Ramos (cell line): ENCODE measurements around the gene SETD3.

ENCODE experiments used
- in situ Hi-C: fragments of 300-500 bp; cut with MboI; formaldehyde crosslinking; loops from one replicate; pipeline ENCODE4 v1.14.3; 2022; ENCODE audit warnings: low sequenced_read_pairs; ENCODE audit not compliant: unreplicated experiment

The SETD3 gene

DNA sequence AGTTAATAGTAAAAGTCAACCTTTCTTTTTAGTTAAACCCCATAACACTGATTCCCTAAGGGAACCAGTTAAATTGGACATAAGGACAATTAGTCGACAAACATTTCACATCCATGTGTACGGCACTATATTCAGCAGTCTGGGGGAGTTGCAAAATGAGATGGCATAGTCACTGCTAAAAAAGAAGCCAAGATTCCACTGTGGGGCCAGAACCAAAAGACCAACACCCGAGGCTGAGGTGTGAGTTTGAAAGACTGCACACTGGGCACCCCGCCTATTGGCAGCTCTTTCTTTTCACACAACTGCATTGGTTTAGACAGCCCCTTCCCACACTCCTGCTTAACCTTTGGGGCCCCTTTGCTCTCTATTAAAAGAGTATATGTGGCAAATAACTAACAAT lies 16.7 kb downstream of the SETD3 start:
- in situ Hi-C loops = no loop called here

DNA sequence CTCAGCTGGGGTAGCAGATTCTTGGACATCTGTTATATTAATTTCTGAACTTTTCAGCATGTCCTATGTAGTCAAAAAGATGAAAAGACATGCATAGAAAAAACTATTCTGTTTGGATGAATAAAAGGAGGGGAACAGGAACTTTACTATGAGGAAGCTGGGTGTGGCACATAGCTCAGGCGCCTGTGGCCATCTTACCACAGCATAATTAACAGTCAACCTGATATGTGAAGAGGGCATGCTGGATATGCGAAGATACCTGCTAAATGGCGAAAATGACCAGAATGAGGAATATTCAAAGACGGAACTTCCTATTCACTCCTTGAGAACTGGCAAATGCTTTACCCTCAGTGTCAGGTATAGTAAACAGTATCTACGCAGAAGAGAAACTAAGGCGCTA lies 18.4 kb downstream of the SETD3 start:
- in situ Hi-C loops = no loop called here

DNA sequence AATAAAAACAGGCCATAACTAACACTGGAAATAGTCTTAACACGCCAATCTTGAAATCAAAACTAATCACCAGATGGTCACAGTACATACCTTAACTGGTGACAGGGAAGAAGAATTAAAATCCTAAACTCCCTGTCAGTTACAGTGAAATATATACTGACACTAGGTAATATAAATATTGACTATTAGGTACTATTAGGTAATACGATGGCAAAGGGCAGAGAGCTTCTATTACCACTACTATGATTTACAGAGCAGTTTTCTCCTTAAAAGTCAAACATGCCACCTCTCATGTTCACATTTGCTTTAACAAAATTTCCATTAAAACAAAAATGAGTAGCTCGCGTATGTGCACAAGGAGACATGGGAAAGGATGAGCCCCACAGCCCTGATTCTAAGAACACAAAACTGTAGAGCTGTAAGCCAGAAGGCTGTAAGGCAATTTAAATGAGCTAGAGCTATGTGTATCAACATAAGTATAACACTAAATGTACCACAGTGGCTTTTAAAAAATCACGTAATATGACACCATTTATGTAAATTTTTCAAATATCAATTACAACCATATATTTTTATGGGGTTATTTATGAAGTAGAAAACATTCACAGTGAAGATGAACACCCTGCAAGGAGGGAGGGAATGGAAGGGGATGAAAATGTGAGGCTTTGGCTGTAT lies 19.1 kb downstream of the SETD3 start:
- in situ Hi-C loops = no loop called here

DNA sequence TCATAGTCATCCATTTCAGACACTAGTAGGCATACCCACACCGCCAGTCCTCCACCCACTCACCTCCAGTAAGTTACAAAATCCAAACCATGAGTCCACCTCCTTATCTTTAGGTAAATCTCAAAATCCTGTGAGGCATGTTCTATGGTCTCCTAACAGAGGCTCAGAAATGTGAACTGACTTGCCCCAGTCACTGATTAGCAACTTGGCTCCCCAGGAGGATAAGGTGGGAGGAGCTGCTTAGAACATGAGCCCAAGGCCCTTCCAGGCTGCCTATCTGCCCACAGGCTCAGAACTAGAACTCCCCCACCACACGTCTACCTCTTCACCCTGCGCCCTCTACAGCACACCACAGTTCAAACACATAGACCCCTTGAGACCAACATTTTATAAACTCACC lies 19.9 kb downstream of the SETD3 start:
- in situ Hi-C loops = no loop called here

DNA sequence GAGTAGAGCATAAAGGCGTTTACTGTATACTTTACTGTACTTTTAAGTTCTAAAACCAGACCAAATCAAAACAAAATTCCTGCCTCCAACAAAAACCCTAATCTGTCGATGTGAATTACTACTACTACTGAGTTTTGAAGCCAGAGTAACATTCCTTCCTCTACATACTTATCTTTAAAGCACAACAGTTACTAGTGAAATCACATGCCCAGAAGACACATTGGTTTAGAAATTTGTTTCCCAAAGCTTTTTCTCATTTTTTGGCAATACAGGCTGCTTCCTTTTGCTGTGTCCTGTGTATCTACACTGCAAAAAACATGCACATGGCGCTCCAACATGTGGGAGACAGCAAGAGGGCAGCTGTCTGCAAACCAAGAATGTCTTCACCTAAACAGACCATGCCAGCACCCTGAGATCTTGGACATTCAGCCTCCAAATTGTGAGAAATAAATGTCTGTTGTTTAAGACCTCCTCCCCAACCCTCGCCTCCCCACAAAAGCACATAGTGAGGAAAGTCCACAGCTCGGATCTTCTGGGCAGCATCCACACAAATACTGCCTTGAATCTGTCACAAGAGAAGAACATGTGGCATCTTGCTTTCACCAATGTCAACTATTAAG lies 21.1 kb downstream of the SETD3 start:
- in situ Hi-C loops = no loop called here

DNA sequence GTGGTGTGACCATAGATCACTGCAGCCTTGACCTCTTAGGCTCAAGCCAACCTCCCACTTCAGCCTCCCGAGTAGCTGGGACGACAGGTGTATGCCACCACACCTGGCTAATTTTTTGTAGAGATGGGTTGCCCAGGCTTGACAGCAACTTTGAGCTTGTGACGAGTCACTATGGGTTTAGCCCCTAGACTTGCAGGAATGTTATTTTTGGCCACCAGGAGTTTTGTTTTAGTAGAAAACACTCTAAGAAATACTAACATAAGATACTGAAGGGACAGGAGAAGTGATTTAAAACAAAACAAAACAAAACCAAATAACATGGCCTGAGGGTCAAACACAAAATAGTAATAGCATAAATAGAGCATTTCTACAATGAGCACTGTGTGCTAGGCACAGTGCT lies 26.4 kb downstream of the SETD3 start:
- in situ Hi-C loops = no loop called here

DNA sequence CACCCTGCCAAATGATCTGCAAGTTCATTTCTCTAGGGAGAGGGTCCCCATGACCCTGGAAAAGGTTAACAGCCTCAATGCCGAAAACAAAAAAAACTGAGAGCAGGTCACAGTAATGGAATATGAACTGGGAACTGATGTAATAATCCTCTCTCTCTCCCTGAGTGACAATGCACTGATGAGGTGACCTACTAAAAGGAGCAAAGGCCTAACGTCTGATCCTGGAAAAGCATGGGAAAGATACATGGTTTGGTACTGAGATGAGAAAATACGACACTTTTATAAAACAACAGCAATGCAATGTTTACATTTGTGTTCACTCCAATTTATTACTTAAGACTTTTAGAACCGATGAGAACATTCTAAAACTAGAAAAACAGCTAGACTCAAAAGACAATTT lies 27.7 kb downstream of the SETD3 start:
- in situ Hi-C loops = no loop called here

DNA sequence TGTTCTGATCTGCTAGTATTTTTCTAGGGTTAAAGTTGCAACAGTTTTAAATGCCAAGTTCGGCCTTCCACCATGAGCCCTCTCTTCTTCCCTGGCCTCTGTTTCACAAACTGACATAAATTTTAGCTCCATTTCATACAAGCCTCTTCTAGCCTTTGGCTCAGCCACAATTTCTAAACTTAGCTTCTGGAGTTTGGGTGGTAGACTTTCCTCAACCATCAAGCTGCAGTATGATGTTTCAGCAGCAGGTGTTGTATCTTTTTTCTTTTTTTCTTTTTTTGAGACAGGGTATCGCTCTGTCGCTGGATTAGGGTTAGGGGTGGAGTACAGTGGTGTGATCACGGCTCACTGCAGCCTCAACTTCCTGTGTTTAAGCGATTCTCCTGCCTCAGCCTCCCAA lies 29.4 kb downstream of the SETD3 start:
- in situ Hi-C loops = no loop called here

DNA sequence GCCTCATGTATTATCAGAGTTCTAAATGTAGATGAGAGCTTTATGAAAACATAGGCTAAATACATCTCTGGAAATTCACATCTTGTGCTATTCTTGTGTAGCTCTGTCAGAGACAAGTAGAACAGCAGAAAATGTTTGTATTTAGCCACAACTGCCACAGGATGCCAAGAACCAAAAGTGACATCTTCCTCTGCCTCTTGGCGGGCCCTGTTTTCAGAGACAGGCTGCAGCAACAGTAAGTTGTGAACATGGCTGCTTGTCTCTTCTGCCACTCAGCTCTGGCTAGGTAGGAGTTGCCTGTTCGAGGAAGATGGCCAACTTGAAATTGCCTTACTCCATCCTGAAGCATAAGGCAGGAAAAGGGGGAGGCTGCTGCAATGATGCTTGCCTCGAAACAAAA lies 30.4 kb downstream of the SETD3 start:
- in situ Hi-C loops = no loop called here

DNA sequence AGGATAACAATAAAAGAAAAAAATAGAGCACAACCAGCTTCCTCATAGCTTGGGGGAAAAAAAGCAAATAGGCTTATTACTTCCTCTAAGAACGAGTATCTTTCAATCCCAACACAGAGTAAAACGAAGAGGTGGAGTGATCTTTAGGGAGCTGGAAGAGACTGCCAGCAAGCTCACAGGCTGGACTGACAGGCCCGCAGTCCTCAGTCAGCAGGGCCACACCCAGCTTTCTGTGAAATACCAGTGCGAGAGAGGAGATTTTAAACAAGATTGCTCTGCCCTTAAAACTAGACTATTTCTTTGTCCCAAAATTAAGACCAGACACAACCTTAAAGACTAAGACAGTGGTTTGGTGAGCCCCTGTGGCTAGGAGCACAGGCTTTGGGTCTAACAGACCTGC lies 32.9 kb downstream of the SETD3 start:
- in situ Hi-C loops = no loop called here

DNA sequence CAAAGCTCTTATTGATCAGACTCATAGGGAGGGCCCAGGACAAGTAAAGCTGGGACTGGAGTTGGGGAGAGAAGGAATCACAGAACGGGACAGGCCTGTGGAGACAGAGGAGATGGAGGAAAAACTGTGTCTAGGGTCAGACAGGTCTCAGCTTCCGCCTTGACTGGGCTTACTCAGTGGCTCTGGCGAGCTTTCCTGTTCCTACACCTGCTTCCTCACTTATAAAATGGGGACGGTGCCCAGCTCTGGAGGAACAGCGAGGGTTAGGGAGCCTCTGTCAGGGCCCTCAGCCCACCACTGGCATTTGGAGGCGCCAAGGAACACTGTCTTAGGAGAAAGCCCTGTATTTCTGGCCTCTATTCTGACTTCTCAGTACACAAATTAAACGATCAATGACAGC lies 34.7 kb downstream of the SETD3 start:
- in situ Hi-C loops = no loop called here

DNA sequence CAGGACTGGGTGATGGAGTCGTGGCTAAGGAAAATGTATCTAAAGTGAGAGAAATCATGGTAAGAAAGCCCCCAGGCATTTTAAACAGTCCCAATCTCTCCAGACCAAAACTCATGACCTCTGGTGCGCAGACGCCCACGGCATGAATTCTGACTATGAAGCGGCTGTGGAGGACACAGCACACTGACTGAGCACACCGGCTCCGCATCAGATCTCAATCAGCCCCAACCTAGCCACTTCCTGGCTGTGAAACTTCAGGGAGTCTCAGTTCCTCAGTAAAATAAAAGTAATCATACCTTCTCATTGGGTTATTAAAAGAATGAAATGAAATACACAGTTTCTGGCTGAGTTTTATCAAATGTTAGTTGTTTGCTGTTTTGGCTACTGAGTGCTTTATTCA lies 38.7 kb downstream of the SETD3 start:
- in situ Hi-C loops = no loop called here

DNA sequence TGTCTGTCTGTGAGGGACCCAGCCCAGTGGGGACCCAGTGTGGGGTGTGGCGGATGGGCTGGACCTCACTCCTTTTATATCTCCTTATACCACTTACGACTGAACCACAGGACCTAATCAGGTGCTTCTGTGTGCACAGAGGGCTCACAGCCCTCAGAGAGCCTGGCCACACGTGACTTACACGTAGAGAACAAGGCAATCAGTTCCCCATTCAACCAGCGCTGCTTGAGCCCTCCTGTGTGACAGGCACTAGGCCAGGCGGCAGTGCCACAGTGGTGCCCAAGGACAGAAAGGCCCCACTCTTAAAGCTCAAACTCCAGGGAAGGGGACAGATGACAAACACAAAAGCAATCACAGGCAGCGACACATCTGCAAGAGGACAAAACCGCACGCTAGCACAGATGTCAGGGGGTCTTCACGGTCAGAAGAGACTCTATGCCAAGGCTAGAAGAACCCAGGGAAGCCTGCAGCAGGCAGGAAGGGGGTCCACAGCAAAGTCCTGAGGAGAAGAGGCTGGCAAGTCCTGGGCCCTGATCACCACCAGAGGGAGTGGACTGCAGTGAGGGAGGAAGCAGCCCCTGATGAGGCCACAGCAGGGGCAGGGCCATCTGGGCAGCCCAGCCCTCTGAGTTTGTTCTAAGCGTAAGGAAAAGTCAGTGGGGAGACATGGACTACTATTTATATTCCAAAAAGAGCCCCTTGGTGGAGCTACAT lies 39.3 kb downstream of the SETD3 start:
- in situ Hi-C loops = no loop called here

DNA sequence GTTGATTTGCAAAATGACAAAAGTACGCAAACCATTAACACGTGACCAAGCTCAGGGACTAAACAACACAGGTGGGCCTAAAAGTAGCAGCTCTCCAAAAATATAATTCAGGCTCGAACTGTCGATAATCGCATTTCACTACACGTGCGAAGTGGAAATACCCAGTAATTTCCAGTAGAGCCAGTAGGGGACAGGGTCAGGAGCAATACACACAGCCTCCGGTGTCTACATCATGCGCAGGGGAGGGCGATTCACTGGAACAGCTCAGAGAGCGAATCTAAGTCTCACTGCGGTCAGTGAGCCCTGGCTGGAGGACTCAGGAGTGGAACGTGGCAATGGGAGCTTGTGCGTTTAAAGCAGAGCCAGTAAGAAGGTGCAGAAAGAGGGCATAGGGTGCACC lies 40.4 kb downstream of the SETD3 start:
- in situ Hi-C loops = no loop called here

DNA sequence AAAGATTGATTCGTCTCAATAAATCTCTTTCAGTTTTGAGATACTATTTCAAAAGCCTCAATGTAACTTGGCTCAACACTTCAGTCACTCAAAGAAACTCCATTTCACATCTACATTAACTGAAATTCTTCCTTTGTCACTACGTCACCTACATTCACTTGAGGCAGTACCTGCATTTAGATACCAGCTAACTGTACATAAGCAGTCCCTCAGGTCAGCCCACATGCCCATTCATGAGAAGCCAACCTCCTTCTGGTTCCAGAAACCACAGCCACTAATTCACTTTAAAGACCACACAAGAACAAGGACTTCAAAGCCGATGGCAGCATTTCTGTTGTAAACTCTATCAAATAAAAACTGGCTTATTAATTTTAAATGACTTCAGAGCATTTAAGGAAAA lies 43.0 kb downstream of the SETD3 start:
- in situ Hi-C loops = no loop called here

DNA sequence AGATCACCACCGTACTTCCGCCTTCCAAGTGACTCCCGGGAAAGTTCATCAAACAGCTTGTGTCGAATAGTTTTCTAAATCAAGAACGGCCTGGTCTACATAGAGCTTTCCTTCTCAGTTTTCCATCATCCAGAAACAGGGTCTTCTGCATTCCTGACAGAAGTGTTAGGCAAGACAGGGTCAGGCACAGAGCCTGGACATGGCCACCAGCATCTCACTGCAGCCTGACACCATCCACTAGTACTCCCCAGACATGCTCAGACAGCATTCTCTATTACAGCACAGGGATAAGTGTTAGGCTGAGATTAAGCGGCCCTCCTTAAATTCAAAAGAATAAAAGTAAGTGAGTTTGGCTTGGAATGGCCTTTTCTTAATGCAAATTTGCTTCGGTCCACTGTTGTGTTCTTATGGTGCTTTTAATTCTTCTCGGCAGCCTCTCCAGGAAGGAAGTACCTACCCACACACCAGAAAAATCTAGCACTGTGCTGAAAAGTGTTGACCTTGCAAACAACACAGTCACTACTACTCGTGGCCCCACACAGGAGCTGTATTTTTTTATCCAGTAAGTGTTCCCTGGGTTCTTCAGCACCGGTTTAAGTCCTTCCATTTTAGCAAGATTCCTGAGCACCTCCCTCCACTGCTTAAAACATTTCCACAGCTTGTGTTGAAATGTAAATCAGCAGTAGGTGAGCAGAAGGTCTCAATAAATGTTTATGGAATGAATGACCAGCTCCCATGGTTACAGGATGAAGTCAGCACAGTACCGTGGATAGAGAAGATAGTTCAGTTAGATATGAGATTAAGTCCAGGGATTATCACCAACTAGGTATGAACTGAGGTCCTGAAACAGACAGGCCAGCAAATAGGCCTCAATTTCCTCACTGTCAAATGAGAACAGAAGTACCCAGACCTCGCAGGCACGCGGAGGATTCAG lies 44.1 kb downstream of the SETD3 start:
- in situ Hi-C loops = no loop called here

DNA sequence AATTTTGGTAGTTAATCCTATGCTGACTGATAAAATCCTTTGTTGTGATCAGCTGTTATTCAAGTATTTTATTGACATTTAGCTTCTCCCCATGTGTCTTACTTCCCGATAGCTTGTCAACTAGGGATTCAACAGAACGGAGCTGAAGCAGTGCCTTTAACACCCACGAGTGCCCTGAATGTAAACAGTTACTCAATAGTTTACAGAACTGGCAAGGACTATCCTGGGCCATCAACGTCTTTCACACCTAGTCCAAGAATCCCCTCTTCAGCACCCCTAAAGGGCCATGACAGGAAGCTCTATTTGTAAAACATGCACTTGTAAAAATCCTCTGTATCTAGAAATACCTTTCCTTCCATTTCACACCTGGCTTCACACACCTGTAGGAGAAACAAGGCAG lies 45.3 kb downstream of the SETD3 start:
- in situ Hi-C loops = no loop called here

DNA sequence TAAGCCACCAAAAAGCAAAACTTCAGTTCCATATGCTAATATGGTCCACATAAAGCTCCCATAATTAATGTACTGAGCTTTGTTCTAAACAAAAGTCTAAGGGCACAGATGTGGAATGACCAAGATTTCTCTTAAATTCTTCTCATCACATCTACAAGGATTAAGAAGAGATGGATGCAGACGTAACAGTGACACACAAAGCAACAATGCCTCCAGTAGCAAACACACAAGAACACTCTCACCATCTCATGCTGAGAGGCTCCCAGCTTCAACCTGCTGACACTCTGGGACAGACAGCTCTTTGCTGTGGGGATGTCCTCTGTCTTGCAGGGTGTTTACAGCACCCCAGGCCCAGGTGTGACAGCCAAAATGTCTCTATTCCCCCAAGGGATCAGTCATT lies 48.2 kb downstream of the SETD3 start:
- in situ Hi-C loops = no loop called here

DNA sequence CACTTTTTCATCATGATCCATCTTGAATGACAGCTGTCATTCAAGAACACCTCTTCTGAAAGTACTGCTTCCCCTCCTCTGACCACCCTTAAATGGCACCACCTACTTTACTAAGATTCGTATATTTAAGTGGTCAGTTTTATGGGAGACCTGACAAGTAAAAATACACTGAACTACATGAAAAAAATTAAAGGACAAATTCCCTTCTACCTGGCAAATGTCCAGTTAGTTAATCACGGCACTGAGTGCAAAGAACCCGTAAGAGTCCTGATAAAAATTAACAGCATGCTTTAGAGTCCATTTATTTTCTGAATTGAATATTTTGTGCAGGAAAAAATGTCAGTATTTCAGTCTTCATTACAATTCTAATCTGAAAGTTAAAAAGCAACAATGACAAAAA lies 48.7 kb downstream of the SETD3 start:
- in situ Hi-C loops = no loop called here

DNA sequence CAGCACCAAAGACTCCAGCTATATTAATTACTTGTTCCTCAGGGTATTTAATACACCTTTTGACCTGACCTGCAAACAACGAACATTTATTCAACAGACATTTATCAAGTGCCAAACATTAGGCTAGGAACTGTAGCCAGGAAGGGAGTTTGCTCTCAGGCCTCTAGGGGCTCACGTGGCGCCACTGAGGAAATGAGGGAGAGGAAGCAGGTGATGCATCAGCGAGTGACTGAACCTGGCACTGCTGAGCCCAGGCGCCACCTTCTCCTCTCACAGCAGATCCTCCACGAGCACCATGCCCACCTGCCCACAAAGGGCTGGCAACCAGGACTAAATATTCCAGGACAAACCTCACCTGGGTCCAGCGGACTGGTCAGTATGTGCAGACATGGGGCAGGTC lies 50.2 kb downstream of the SETD3 start:
- in situ Hi-C loops = no loop called here
